Activated naive CD4-positive, alpha-beta T cell treated with anti-CD3 and anti-CD28 coated beads, Interleukin-2, amount 50 U/mL, for 72 hours (primary cell): Measurements from ENCODE around the gene APBB2. TPM values are rescaled to one million over a fixed set of nuclear protein-coding genes. Genes with fewer than 3 reads are reported as not detected.

Experiments
- ATAC-seq, 2 donors: fragments of 150-1000 bp; cut with Tn5 transposase; 2 replicates each; pipeline ENCODE4 v1.10.0; 2021; ENCODE audit warnings: mild to moderate bottlenecking in 2 of 2, moderate library complexity in 2 of 2
- DNase-seq, 2 donors: peaks; one replicate each; pipeline ENCODE4 v3.0.0; 2021 to 2022; ENCODE audit warnings: low spot score in 2 of 2
- H3K27ac Mint-ChIP-seq, 2 donors: one replicate each; pipeline ENCODE4 v1.8.0; 2022; ENCODE audit warnings: mild to moderate bottlenecking in 2 of 2, mixed read lengths in 2 of 2
- H3K36me3 Mint-ChIP-seq, 2 donors: one replicate each; pipeline ENCODE4 v1.8.0; 2022; ENCODE audit warnings: mixed read lengths in 2 of 2
- H3K9me3 Mint-ChIP-seq, 2 donors: one replicate each; pipeline ENCODE4 v1.8.0; 2022; ENCODE audit warnings: mixed read lengths in 2 of 2
- total RNA-seq, 2 donors: library from RNA; stranded (reverse); gene quantifications; one replicate each; pipeline ENCODE4 v1.2.3, GENCODE V29; 2022

Gene APBB2
- total RNA-seq, 2 donors from 2014 or later, result 1.6 to 6.1 TPM

GRCh38 chr4:40890764-40891163 lies 323.6 kb downstream of the APBB2 start:
- Mint-ChIP-seq H3K36me3 (no peaks in the 10 kb centered on the region), H3K27ac (no peak overlapping the region), H3K9me3 (no peaks in the 10 kb centered on the region)
- DNase-seq (no peak), ATAC-seq (no peak)

GRCh38 chr4:40890199-40890598 lies 324.1 kb downstream of the APBB2 start:
- H3K27ac Mint-ChIP-seq, result no peak overlapping the region
- ATAC-seq, result no peak
- no peaks in the 10 kb centered on the region for H3K36me3 Mint-ChIP-seq
- no peak for DNase-seq
- no peaks in the 10 kb centered on the region for H3K9me3 Mint-ChIP-seq

- DNase-seq, result no peak
- no peaks in the 10 kb centered on the region for H3K36me3 Mint-ChIP-seq
- no peaks in the 10 kb centered on the region for H3K9me3 Mint-ChIP-seq
- no peak for ATAC-seq
- no peak overlapping the region for H3K27ac Mint-ChIP-seq
Observed at GRCh38 chr4:40888933-40889332, 325.4 kb downstream of the APBB2 start.

GRCh38 chr4:40887764-40888131 lies 326.6 kb downstream of the APBB2 start:
- H3K27ac Mint-ChIP-seq, result no peak overlapping the region
- peak in 1 of 2 donors; percentile 73 for ATAC-seq
- no peak for DNase-seq

GRCh38 chr4:40886931-40887763 lies 327.2 kb downstream of the APBB2 start:
- no peaks in the 10 kb centered on the region for H3K9me3 Mint-ChIP-seq
- H3K36me3 Mint-ChIP-seq, result no peaks in the 10 kb centered on the region
- no peak for DNase-seq
- peak overlapping the region in 1 of 2 donors; percentile 32 for H3K27ac Mint-ChIP-seq
- no peak for ATAC-seq

More at GRCh38 chr4:40887764-40888131, 326.6 kb downstream of the APBB2 start:
- H3K9me3 Mint-ChIP-seq, result no peaks in the 10 kb centered on the region
- no peaks in the 10 kb centered on the region for H3K36me3 Mint-ChIP-seq

GRCh38 chr4:40881851-40882250 lies 332.5 kb downstream of the APBB2 start:
- ATAC-seq (no peak), DNase-seq (no peak)
- no peaks in the 10 kb centered on the region for H3K9me3 Mint-ChIP-seq
- H3K36me3 Mint-ChIP-seq, result no peaks in the 10 kb centered on the region
- peak overlapping the region in 1 of 2 donors; percentile 66 for H3K27ac Mint-ChIP-seq

GRCh38 chr4:40881096-40881495 lies 333.2 kb downstream of the APBB2 start:
- no peak for ATAC-seq
- Mint-ChIP-seq H3K36me3 (no peaks in the 10 kb centered on the region), H3K9me3 (no peaks in the 10 kb centered on the region), H3K27ac (no peak overlapping the region)
- no peak for DNase-seq

GRCh38 chr4:40878548-40879055 lies 335.7 kb downstream of the APBB2 start:
- Mint-ChIP-seq H3K36me3 (no peaks in the 10 kb centered on the region), H3K27ac (no peak overlapping the region), H3K9me3 (no peaks in the 10 kb centered on the region)
- ATAC-seq, result no peak
- DNase-seq, result no peak

GRCh38 chr4:40877081-40877480 lies 337.3 kb downstream of the APBB2 start:
- no peak overlapping the region for H3K27ac Mint-ChIP-seq
- no peaks in the 10 kb centered on the region for H3K9me3 Mint-ChIP-seq
- ATAC-seq (no peak), DNase-seq (no peak)
- no peaks in the 10 kb centered on the region for H3K36me3 Mint-ChIP-seq

- Mint-ChIP-seq H3K36me3 (no peaks in the 10 kb centered on the region), H3K27ac (no peak overlapping the region), H3K9me3 (no peaks in the 10 kb centered on the region)
- DNase-seq (no peak), ATAC-seq (no peak)
Observed at GRCh38 chr4:40875507-40876150, 338.7 kb downstream of the APBB2 start.

GRCh38 chr4:40874901-40875300 lies 339.4 kb downstream of the APBB2 start:
- no peak for ATAC-seq
- DNase-seq, result no peak
- H3K9me3 Mint-ChIP-seq, result no peaks in the 10 kb centered on the region
- H3K27ac Mint-ChIP-seq, result peak overlapping the region in 1 of 2 donors; percentile 34
- H3K36me3 Mint-ChIP-seq, result no peaks in the 10 kb centered on the region

- no peaks in the 10 kb centered on the region for H3K9me3 Mint-ChIP-seq
- DNase-seq, result no peak
- no peak for ATAC-seq
- no peaks in the 10 kb centered on the region for H3K36me3 Mint-ChIP-seq
- no peak overlapping the region for H3K27ac Mint-ChIP-seq
Observed at GRCh38 chr4:40874331-40874730, 340.0 kb downstream of the APBB2 start.

GRCh38 chr4:40871695-40872250 lies 342.6 kb downstream of the APBB2 start:
- no peak for ATAC-seq
- H3K27ac Mint-ChIP-seq, result no peak overlapping the region

GRCh38 chr4:40870150-40870549 lies 344.2 kb downstream of the APBB2 start:
- no peak overlapping the region for H3K27ac Mint-ChIP-seq
- no peak for ATAC-seq

More at GRCh38 chr4:40871695-40872250, 342.6 kb downstream of the APBB2 start:
- Mint-ChIP-seq H3K9me3 (no peaks in the 10 kb centered on the region), H3K36me3 (no peaks in the 10 kb centered on the region)
- DNase-seq, result no peak

GRCh38 chr4:40865696-40866095 lies 348.6 kb downstream of the APBB2 start:
- ATAC-seq (no peak), DNase-seq (no peak)
- H3K36me3 Mint-ChIP-seq, result no peaks in the 10 kb centered on the region
- no peak overlapping the region for H3K27ac Mint-ChIP-seq
- no peaks in the 10 kb centered on the region for H3K9me3 Mint-ChIP-seq

More at GRCh38 chr4:40870150-40870549, 344.2 kb downstream of the APBB2 start:
- no peak for DNase-seq
- no peaks in the 10 kb centered on the region for H3K36me3 Mint-ChIP-seq
- no peaks in the 10 kb centered on the region for H3K9me3 Mint-ChIP-seq

GRCh38 chr4:40864531-40864930 lies 349.8 kb downstream of the APBB2 start:
- ATAC-seq (no peak), DNase-seq (no peak)
- H3K36me3 Mint-ChIP-seq, result no peaks in the 10 kb centered on the region
- no peak overlapping the region for H3K27ac Mint-ChIP-seq
- no peaks in the 10 kb centered on the region for H3K9me3 Mint-ChIP-seq

GRCh38 chr4:40858962-40859361 lies 355.4 kb downstream of the APBB2 start:
- Mint-ChIP-seq H3K27ac (no peak overlapping the region), H3K9me3 (no peaks in the 10 kb centered on the region), H3K36me3 (no peaks in the 10 kb centered on the region)
- no peak for DNase-seq
- ATAC-seq, result no peak
